ENCODE data around the gene ARHGAP24. TPM values are rescaled to one million over a fixed set of nuclear protein-coding genes. Genes with fewer than 3 reads are reported as not detected.

Gene ARHGAP24
- total and polyA plus RNA-seq, 2 donors (not counting 3 experiments of a cell fraction or from before 2014, with no cell fraction given), result 52.1 to 79.4 TPM

GRCh38 chr4:85833302-85833701 is 358.4 kb downstream of the ARHGAP24 start:
- POLR2A ChIA-PET, result interaction anchor here (0.6 kb wide), 1 partner anchor 105 kb away, joined by 3 read pairs; no protein-coding TSS in a partner anchor
- dilution Hi-C loops (cut with MboI; ENCODE audit: extremely low pct_ligation_motif_present, low sequenced_read_pairs), result no loop called here
- Histone ChIP-seq H3K27me3 (ENCODE audit: control insufficient read depth in 2 of 2, insufficient read depth in 2 of 2, low read length in 2 of 2) (no peaks in the 10 kb centered on the region), H4K20me1 (replicated peaks; ENCODE audit: control insufficient read depth, extremely low read depth, insufficient read depth, low read length) (peaks cover 4% of the 10 kb centered on the region), H3K36me3 (ENCODE audit: control insufficient read depth in 2 of 2, extremely low read depth in 1 of 2, insufficient read depth in 2 of 2, low read length in 2 of 2) (no peaks in the 10 kb centered on the region), H3K27ac (ENCODE audit: insufficient read depth, low read depth, low read length) (no peak overlapping the region), H3K4me3 (replicated peaks in 1 of 3; ENCODE audit: insufficient read depth in 1 of 3, low read depth in 1 of 3, low read length in 3 of 3) (no peak overlapping the region), H3K9me1 (replicated peaks; ENCODE audit: control insufficient read depth, extremely low read depth, insufficient read depth, low read length) (no peaks in the 10 kb centered on the region), H3K4me1 (ENCODE audit: control insufficient read depth, extremely low read depth, insufficient read depth, low read length) (peaks cover 13% of the 10 kb centered on the region), H3K9me3 (replicated peaks; ENCODE audit: control insufficient read depth, insufficient read depth, low read length) (no peaks in the 10 kb centered on the region), H3K79me2 (ENCODE audit: control insufficient read depth, insufficient read depth, low read length) (peaks cover 99% of the 10 kb centered on the region), H3K9ac (replicated peaks; ENCODE audit: extremely low read depth, insufficient read depth, low read length) (no peak overlapping the region), H2AFZ (ENCODE audit: low read depth, low read length) (no peak overlapping the region), H3K4me2 (ENCODE audit: insufficient read depth, low read length) (no peak overlapping the region)
- CTCF ChIA-PET, result interaction anchor here (1.3 to 1.7 kb wide), 3 partner anchors 9 to 54 kb away, joined by 3 to 5 read pairs (median 4); no protein-coding TSS in a partner anchor
- peak; percentile 57 for FAIRE-seq
- no peak for DNase-seq (ENCODE audit: low read depth, low spot score)
- intact Hi-C loops (cut with micrococcal nuclease), result no loop called here
- no TSS peak for BruUV-seq (replicated peaks)
- TF ChIP-seq FOS (IDR thresholded peaks at IDR 0.05; ENCODE audit: borderline replicate concordance, insufficient read depth, low read length), result no peak
- TF ChIP-seq GATA2 (IDR thresholded peaks at IDR 0.05; ENCODE audit: insufficient read depth, insufficient read length, low read depth, low read length), result no peak
- TF ChIP-seq POLR2A (IDR thresholded peaks at IDR 0.05; ENCODE audit: low read depth, low read length), result no peak
- TF ChIP-seq EZH2 (IDR thresholded peaks at IDR 0.05; ENCODE audit: borderline replicate concordance, low read depth, low read length, severe bottlenecking), result no peak
- no peak for TF ChIP-seq JUN (IDR thresholded peaks at IDR 0.05; ENCODE audit: borderline replicate concordance, insufficient read depth, insufficient read length, low read depth)
- TF ChIP-seq CTCF (IDR thresholded peaks at IDR 0.05; ENCODE audit: extremely low read depth in 1 of 2, insufficient read depth in 1 of 2, low read depth in 1 of 2, low read length in 2 of 2), result no peak
- no peak for TF ChIP-seq MYC (IDR thresholded peaks at IDR 0.05; ENCODE audit: low read depth, low read length)
- no peak for TF ChIP-seq POLR2AphosphoS5 (IDR thresholded peaks at IDR 0.05; ENCODE audit: insufficient read depth, low read depth, low read length)
- no peak for TF ChIP-seq MAX (IDR thresholded peaks at IDR 0.05; ENCODE audit: insufficient read depth, insufficient read length)

Data from endothelial cell of umbilical vein (primary cell).